Calu3 (cell line): Measurements from ENCODE around the gene BIN1. TPM values are rescaled to one million over a fixed set of nuclear protein-coding genes. Genes with fewer than 3 reads are reported as not detected.

Experiments used
- BruUV-seq: library from RNA; stranded (reverse); fragments of 400-500 nt; replicated peaks from 2 replicates; lab custom pipeline; 2021; lab: Mats Ljungman, UMichigan
- CTCF ChIA-PET: fragments of 300-600 bp; sonication (Branson Sonifier 250); formaldehyde crosslinking; loops from one replicate; lab custom pipeline; 2022; ENCODE audit warnings: antibody characterized with exemption; lab: Charles Lee
- DNase-seq: peaks from one replicate; pipeline ENCODE4 v3.0.0; 2022
- H3K27ac Mint-ChIP-seq: one replicate; pipeline ENCODE4 v1.8.0; 2022; ENCODE audit warnings: mixed read lengths; ENCODE audit not compliant: unreplicated experiment
- H3K27me3 Mint-ChIP-seq: one replicate; pipeline ENCODE4 v1.8.0; 2022; ENCODE audit warnings: mixed read lengths; ENCODE audit not compliant: unreplicated experiment
- H3K36me3 Mint-ChIP-seq: one replicate; pipeline ENCODE4 v1.8.0; 2022; ENCODE audit warnings: mild to moderate bottlenecking, moderate library complexity, mixed read lengths; ENCODE audit not compliant: insufficient read depth, unreplicated experiment
- H3K4me1 Mint-ChIP-seq: one replicate; pipeline ENCODE4 v1.8.0; 2022; ENCODE audit warnings: mild to moderate bottlenecking, low read depth, mixed read lengths; ENCODE audit not compliant: unreplicated experiment
- H3K4me3 Mint-ChIP-seq: one replicate; pipeline ENCODE4 v1.8.0; 2022; ENCODE audit warnings: mild to moderate bottlenecking, low read depth, moderate library complexity, mixed read lengths; ENCODE audit not compliant: unreplicated experiment
- H3K9me3 Mint-ChIP-seq: one replicate; pipeline ENCODE4 v1.8.0; 2022; ENCODE audit warnings: low read depth, mixed read lengths; ENCODE audit not compliant: unreplicated experiment
- CTCF ChIP-seq: fragments of 200-600 bp; IDR thresholded peaks from one replicate; pipeline ENCODE4 v1.8.0; 2022; ENCODE audit warnings: antibody characterized with exemption; ENCODE audit not compliant: unreplicated experiment
- intact Hi-C: fragments of 100-400 bp; cut with micrococcal nuclease; formaldehyde crosslinking; loops from one replicate; pipeline ENCODE4 v1.10.0; 2022; ENCODE audit not compliant: unreplicated experiment
- total RNA-seq: library from RNA; stranded (reverse); gene quantifications from 2 replicates; pipeline ENCODE4 v1.2.3, GENCODE V29; 2022

Gene BIN1
- total RNA-seq, 1 experiment from 2014 or later = 52.8 TPM

- H3K36me3 Mint-ChIP-seq = no peaks in the 10 kb centered on the region
- H3K9me3 Mint-ChIP-seq = no peaks in the 10 kb centered on the region
- H3K4me1 Mint-ChIP-seq = peaks cover 47% of the 10 kb centered on the region
- intact Hi-C loops = no loop called here
- H3K27ac Mint-ChIP-seq = no peak overlapping the region
- no TSS peak for BruUV-seq
- TF ChIP-seq CTCF = no peak
- DNase-seq = no peak
- H3K4me3 Mint-ChIP-seq = no peak overlapping the region
- CTCF ChIA-PET = interaction anchor here (1.0 kb wide), 1 partner anchor 10 kb away, joined by 3 read pairs; no protein-coding TSS in a partner anchor
- no peaks in the 10 kb centered on the region for H3K27me3 Mint-ChIP-seq
Measured at GRCh38 chr2:127089478-127090235, 17.3 kb downstream of the BIN1 start.

GRCh38 chr2:127088706-127089105, 18.2 kb downstream of the BIN1 start:
- no peak for DNase-seq
- H3K9me3 Mint-ChIP-seq = no peaks in the 10 kb centered on the region
- H3K4me1 Mint-ChIP-seq = peaks cover 47% of the 10 kb centered on the region
- no peak overlapping the region for H3K27ac Mint-ChIP-seq
- no peaks in the 10 kb centered on the region for H3K27me3 Mint-ChIP-seq
- no peak overlapping the region for H3K4me3 Mint-ChIP-seq
- CTCF ChIA-PET = no interaction called here
- H3K36me3 Mint-ChIP-seq = no peaks in the 10 kb centered on the region
- BruUV-seq = no TSS peak
- no peak for TF ChIP-seq CTCF
- intact Hi-C loops = no loop called here

- no peak overlapping the region for H3K4me3 Mint-ChIP-seq
- no peak for DNase-seq
- H3K27ac Mint-ChIP-seq = no peak overlapping the region
- no peaks in the 10 kb centered on the region for H3K27me3 Mint-ChIP-seq
- no TSS peak for BruUV-seq
- CTCF ChIA-PET = no interaction called here
- no peaks in the 10 kb centered on the region for H3K9me3 Mint-ChIP-seq
- no peak for TF ChIP-seq CTCF
- peaks cover 3% of the 10 kb centered on the region for H3K36me3 Mint-ChIP-seq
- intact Hi-C loops = no loop called here
- H3K4me1 Mint-ChIP-seq = peaks cover 47% of the 10 kb centered on the region
Measured at GRCh38 chr2:127087791-127088495, 19.0 kb downstream of the BIN1 start.

- Mint-ChIP-seq H3K36me3 (peaks cover 8% of the 10 kb centered on the region), H3K4me1 (peaks cover 45% of the 10 kb centered on the region), H3K27me3 (no peaks in the 10 kb centered on the region), H3K9me3 (no peaks in the 10 kb centered on the region), H3K27ac (no peak overlapping the region), H3K4me3 (no peak overlapping the region)
- TF ChIP-seq CTCF = no peak
- DNase-seq = no peak
- intact Hi-C loops = no loop called here
- no TSS peak for BruUV-seq
- CTCF ChIA-PET = no interaction called here
Measured at GRCh38 chr2:127086990-127087790, 19.8 kb downstream of the BIN1 start.
